Neural progenitor cell (in vitro differentiated cells): Measurements from ENCODE around the gene PSMB7. TPM values are rescaled to one million over a fixed set of nuclear protein-coding genes. Genes with fewer than 3 reads are reported as not detected.

Experiments used
- DNase-seq: peaks from one replicate; pipeline ENCODE4 v3.0.0-alpha.2; 2016; ENCODE audit warnings: low spot score
- H2AFZ ChIP-seq: fragments of 200-600 bp; sonication (generic); replicated peaks from 2 replicates; pipeline ENCODE4 v1.6.1; 2016; ENCODE audit warnings: antibody characterized with exemption
- H3F3A ChIP-seq: fragments of 200-600 bp; sonication (generic); 2 replicates; pipeline ENCODE4 v1.6.1; 2016; ENCODE audit warnings: antibody characterized with exemption, low read depth
- H3K27ac ChIP-seq: fragments of 200-600 bp; sonication (generic); 2 replicates; pipeline ENCODE4 v1.5.1; 2016; ENCODE audit warnings: mild to moderate bottlenecking
- H3K27me3 ChIP-seq: fragments of 200-600 bp; sonication (generic); 2 replicates; pipeline ENCODE4 v1.6.1; 2016; ENCODE audit warnings: mild to moderate bottlenecking, moderate library complexity
- H3K36me3 ChIP-seq: fragments of 200-600 bp; sonication (generic); 2 replicates; pipeline ENCODE4 v1.5.1; 2016
- H3K4me1 ChIP-seq: fragments of 200-600 bp; sonication (generic); 2 replicates; pipeline ENCODE4 v1.6.1; 2016; ENCODE audit warnings: mixed run types
- H3K4me2 ChIP-seq: fragments of 200-600 bp; sonication (generic); 2 replicates; pipeline ENCODE4 v1.6.1; 2016
- H3K4me3 ChIP-seq: fragments of 200-600 bp; sonication (generic); 2 replicates; pipeline ENCODE4 v1.5.1; 2016
- H3K79me2 ChIP-seq: fragments of 200-600 bp; sonication (generic); 2 replicates; pipeline ENCODE4 v1.6.1; 2016; ENCODE audit warnings: low read depth
- H3K9ac ChIP-seq: fragments of 200-600 bp; sonication (generic); 2 replicates; pipeline ENCODE4 v1.6.1; 2016
- H3K9me3 ChIP-seq: fragments of 200-600 bp; sonication (generic); 2 replicates; pipeline ENCODE4 v1.5.1; 2016; ENCODE audit warnings: low read depth
- H4K20me1 ChIP-seq: fragments of 200-600 bp; sonication (generic); 2 replicates; pipeline ENCODE4 v1.6.1; 2016; ENCODE audit warnings: low read depth
- H3K27ac Mint-ChIP-seq: 3 replicates; pipeline ENCODE4 v1.8.0; 2021; ENCODE audit warnings: mixed read lengths
- H3K27me3 Mint-ChIP-seq: 2 replicates; pipeline ENCODE4 v1.8.0; 2022; ENCODE audit warnings: low read depth, mild to moderate bottlenecking, inconsistent platforms, moderate library complexity, mixed read lengths; ENCODE audit not compliant: insufficient read depth
- H3K36me3 Mint-ChIP-seq: 3 replicates; pipeline ENCODE4 v1.8.0; 2021; ENCODE audit warnings: mixed read lengths
- H3K4me1 Mint-ChIP-seq: 3 replicates; pipeline ENCODE4 v1.8.0; 2021; ENCODE audit warnings: mixed read lengths
- H3K4me3 Mint-ChIP-seq: 3 replicates; pipeline ENCODE4 v1.8.0; 2021; ENCODE audit warnings: mild to moderate bottlenecking, moderate library complexity, mixed read lengths
- H3K9me3 Mint-ChIP-seq: 3 replicates; pipeline ENCODE4 v1.8.0; 2020; ENCODE audit warnings: mixed read lengths
- CTCF ChIP-seq: fragments of 200-600 bp; sonication (generic); IDR thresholded peaks from 2 replicates; pipeline ENCODE4 v1.5.1; 2017; ENCODE audit warnings: antibody characterized with exemption, mild to moderate bottlenecking
- EZH2 ChIP-seq: fragments of 200-600 bp; sonication (generic); IDR thresholded peaks from 2 replicates; pipeline ENCODE4 v1.6.1; 2017; ENCODE audit warnings: antibody characterized with exemption, mild to moderate bottlenecking, moderate library complexity
- EZH2phosphoT487 ChIP-seq: fragments of 200-600 bp; sonication (generic); IDR thresholded peaks from 2 replicates; pipeline ENCODE4 v1.6.1; 2017; ENCODE audit warnings: antibody characterized with exemption
- total RNA-seq: library from RNA; depleted of rRNA; stranded (reverse); fragments of >200 nt; gene quantifications from 2 replicates; pipeline ENCODE4 v1.2.3, GENCODE V29; 2015; ENCODE audit warnings: low replicate concordance

The PSMB7 gene
- total RNA-seq, 1 donor from 2014 or later: 249 TPM

- peak overlapping the region; percentile 32 for H3K27ac Mint-ChIP-seq
- H3K27ac ChIP-seq: no peak overlapping the region
- TF ChIP-seq CTCF: no peak
- no peak for TF ChIP-seq EZH2phosphoT487
- no peak for TF ChIP-seq EZH2
- no peak overlapping the region for H3K4me3 Mint-ChIP-seq
- peaks cover 45% of the 10 kb centered on the region for H3K79me2 ChIP-seq
- H3K36me3 ChIP-seq: no peaks in the 10 kb centered on the region
- no peaks in the 10 kb centered on the region for H3K27me3 ChIP-seq
- H3K9me3 Mint-ChIP-seq: no peaks in the 10 kb centered on the region
- H3K4me1 Mint-ChIP-seq: peaks cover 23% of the 10 kb centered on the region
- H4K20me1 ChIP-seq: peaks cover 62% of the 10 kb centered on the region
- H2AFZ ChIP-seq: no peak overlapping the region
- no peak overlapping the region for H3K4me2 ChIP-seq
- peaks cover 22% of the 10 kb centered on the region for H3K36me3 Mint-ChIP-seq
- no peak overlapping the region for H3K4me3 ChIP-seq
- no peaks in the 10 kb centered on the region for H3K9me3 ChIP-seq
- H3K9ac ChIP-seq: no peak overlapping the region
- no peaks in the 10 kb centered on the region for H3K4me1 ChIP-seq
- no peak for DNase-seq
- peaks cover 2% of the 10 kb centered on the region for H3K27me3 Mint-ChIP-seq
- no peaks in the 10 kb centered on the region for H3F3A ChIP-seq
Measured at GRCh38 chr9:124355941-124356744, 59.1 kb downstream of the PSMB7 start.

- H3K36me3 Mint-ChIP-seq: peaks cover 24% of the 10 kb centered on the region
- H3K9me3 Mint-ChIP-seq: no peaks in the 10 kb centered on the region
- Histone ChIP-seq H3K4me1 (no peaks in the 10 kb centered on the region), H3K4me3 (no peak overlapping the region), H3K9ac (no peak overlapping the region), H3F3A (no peaks in the 10 kb centered on the region), H3K36me3 (no peaks in the 10 kb centered on the region), H3K9me3 (no peaks in the 10 kb centered on the region), H2AFZ (no peak overlapping the region), H3K27ac (no peak overlapping the region), H4K20me1 (peaks cover 61% of the 10 kb centered on the region), H3K27me3 (no peaks in the 10 kb centered on the region), H3K79me2 (peaks cover 37% of the 10 kb centered on the region), H3K4me2 (no peak overlapping the region)
- peak overlapping the region; percentile 63 for H3K27ac Mint-ChIP-seq
- H3K27me3 Mint-ChIP-seq: peaks cover 2% of the 10 kb centered on the region
- peaks cover 31% of the 10 kb centered on the region for H3K4me1 Mint-ChIP-seq
- DNase-seq: no peak
- TF ChIP-seq CTCF: no peak
- TF ChIP-seq EZH2phosphoT487: no peak
- no peak for TF ChIP-seq EZH2
- no peak overlapping the region for H3K4me3 Mint-ChIP-seq
Measured at GRCh38 chr9:124355039-124355940, 60.0 kb downstream of the PSMB7 start.

GRCh38 chr9:124354346-124355038 is 60.8 kb downstream of the PSMB7 start:
- Mint-ChIP-seq H3K9me3 (no peaks in the 10 kb centered on the region), H3K4me3 (no peak overlapping the region), H3K27me3 (peaks cover under 1% of the 10 kb centered on the region), H3K36me3 (peaks cover 24% of the 10 kb centered on the region), H3K4me1 (peaks cover 34% of the 10 kb centered on the region), H3K27ac (peak overlapping the region; percentile 57)
- Histone ChIP-seq H2AFZ (no peak overlapping the region), H4K20me1 (peaks cover 58% of the 10 kb centered on the region), H3K79me2 (peaks cover 29% of the 10 kb centered on the region), H3F3A (no peaks in the 10 kb centered on the region), H3K27me3 (no peaks in the 10 kb centered on the region), H3K9me3 (no peaks in the 10 kb centered on the region), H3K36me3 (no peaks in the 10 kb centered on the region), H3K4me3 (no peak overlapping the region), H3K4me2 (no peak overlapping the region), H3K9ac (no peak overlapping the region), H3K4me1 (no peaks in the 10 kb centered on the region), H3K27ac (no peak overlapping the region)
- TF ChIP-seq EZH2phosphoT487 (no peak), CTCF (no peak), EZH2 (no peak)
- DNase-seq: no peak
